Measurements from ENCODE around the gene IPO11.
"Not testable (repeated sequence)": the region's sequence is repeated elsewhere in the genome, so short reads cannot be mapped to it uniquely, and the experiment has no call there.

IPO11 gene

DNA sequence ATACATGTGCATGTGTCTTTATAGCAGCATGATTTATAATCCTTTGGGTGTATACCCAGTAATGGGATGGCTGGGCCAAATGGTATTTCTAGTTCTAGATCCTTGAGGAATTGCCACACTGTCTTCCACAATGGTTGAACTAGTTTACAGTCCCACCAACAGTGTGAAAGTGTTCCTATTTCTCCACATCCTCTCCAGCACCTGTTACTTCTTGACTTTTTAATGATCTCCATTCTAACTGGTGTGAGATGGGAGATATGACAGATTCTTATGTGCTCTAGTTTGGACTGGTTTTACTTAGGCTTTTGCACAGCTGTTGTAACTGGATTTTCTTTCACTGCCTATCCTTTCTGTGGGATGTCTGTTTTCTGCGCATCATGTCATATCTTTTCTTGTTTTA lies 108.2 kb downstream of the IPO11 start:
- DNase-seq: not testable (repeated sequence)

- DNase-seq: peak; percentile 65
These were observed 108.8 kb downstream of the IPO11 start for GRCh38 chr5:62521319-62521718.

DNA sequence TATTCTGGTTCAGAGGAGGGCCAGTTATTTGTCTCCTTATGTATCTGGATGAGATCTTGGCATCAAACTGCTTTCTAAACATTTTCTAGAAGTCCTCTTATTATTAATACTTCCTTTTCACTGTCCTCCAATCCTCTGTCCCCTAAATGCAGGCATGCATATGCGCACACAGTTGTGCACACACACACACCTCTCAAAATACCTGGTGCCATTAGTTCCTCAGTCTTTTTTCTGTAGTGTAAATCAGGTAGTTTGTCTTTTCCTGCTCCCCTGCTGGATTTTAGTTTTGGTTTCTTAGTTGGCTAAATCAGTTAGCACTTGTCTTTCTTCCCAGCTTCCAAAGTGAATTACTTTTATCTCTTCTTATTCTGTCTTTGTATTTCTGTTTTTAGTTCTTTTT lies 110.2 kb downstream of the IPO11 start:
- no peak for DNase-seq

DNA sequence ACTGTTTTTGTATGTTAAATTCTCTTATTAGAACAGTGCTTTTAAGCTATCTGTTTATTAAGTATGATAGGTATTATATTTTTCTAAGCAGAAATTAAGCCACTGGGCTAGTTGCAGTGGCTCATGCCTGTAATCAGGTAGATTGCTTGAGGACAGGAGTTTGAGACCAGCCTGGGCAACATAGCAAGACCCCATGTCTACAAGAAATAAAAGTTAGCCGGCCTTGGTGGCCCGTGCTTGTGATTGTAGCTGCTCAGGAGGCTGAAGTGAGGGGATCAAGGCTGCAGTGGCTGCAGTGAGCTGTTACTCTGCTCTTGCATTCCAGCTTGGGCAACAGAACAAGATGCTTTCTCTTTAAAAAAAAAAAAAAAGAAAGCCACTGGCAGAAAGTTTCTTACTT lies 121.0 kb downstream of the IPO11 start:
- DNase-seq: no peak

- DNase-seq: no peak
These were observed 122.1 kb downstream of the IPO11 start for GRCh38 chr5:62534461-62535236.

DNA sequence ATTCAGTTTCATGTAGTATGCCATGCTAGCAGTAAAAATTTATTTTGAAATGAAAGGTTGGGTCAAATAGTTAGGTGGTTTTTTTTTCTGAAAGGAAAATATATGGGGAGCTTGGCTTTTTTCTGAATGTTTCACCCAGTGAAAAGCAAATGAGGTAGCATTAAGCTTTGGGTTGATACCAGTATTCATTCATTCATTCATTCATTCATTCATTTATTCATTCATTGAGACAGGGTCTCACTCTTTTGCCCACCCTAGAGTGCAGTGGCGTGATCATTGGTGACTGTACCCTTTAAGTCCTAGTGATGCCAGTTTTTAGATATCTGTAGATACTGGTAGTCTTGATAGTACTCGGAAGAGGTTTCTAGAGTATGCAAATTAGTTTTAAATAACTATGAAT lies 123.7 kb downstream of the IPO11 start:
- DNase-seq: no peak

- no peak for DNase-seq
These were observed 124.2 kb downstream of the IPO11 start for GRCh38 chr5:62536783-62537182.

GRCh38 chr5:62538017-62538942 lies 125.7 kb downstream of the IPO11 start:
- peak; percentile 66 for DNase-seq

GRCh38 chr5:62542720-62543119 lies 130.2 kb downstream of the IPO11 start:
- DNase-seq: no peak

DNA sequence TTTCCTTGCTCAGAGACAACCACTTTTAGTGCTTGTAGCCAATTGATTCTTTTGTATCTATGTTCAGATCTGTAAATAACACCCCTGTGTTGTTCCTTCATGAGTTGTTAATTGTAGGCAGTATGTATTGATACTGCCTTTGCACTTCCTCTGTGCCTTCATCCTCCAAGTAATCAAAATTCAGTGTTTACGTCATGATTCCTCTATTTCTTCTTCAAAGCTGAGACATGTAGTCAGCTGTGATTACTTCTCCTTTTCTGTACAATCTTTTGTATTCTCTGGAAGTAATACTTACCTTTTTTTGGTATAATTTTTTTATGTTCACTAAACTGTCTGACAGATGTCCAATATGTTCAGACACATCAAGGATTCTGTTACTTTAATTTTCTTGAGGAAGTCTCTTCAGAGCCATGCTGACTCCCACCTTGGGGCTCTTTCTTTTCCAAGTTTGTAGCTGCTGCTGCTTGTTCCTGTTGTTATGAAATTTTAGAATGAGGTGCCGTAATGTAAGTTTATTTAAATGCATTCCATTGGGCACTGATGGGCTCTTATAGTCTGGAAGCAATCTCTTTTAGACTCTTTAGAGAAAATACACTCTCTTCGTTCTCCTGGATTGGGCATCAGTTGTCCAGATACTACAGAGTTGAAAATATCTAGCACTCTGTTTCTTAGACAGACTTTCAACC lies 135.5 kb downstream of the IPO11 start:
- peak; percentile 54 for DNase-seq

- DNase-seq: no peak
These were observed 137.5 kb downstream of the IPO11 start for GRCh38 chr5:62550103-62550502.

GRCh38 chr5:62555930-62556329 lies 143.4 kb downstream of the IPO11 start:
- DNase-seq: no peak

GRCh38 chr5:62558941-62559340 lies 146.4 kb downstream of the IPO11 start:
- DNase-seq: no peak

DNA sequence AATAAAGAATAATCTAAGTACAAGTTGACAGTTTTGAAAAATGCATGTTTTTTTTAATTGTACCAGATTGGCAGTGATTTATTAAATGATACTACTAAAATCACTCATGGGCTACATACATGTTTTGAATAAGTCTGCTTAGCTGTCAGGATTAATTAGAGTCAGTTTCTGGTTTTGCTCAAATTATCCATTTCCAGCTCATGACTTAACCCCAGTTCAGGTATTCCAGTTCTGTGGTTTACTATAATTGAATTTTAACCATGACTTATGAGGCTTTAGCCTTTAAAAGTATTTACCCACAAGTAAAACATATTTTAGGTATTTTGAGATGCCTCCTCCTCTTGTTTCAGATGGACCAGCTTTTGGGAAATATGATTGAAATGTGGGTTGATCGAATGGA lies 148.2 kb downstream of the IPO11 start:
- DNase-seq: no peak

DNA sequence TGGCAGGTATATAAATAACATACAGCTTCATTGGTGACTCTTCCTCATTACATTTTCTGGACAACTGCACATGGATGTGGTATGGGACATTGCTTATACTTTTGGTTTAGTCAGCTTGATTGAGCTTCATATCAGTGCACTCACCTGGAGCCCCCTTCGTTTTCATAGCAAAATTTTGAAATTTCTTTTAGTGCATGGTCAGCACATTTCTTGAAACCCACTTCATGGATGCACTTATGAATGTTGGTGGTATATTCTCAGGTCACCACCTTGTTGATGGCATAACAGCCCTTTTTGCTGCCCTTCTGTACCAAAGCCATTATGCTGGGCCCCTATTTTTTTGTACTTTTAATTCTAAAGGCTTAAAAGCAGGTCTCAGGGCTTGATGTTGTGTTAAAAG lies 149.3 kb downstream of the IPO11 start:
- DNase-seq: no peak

DNA sequence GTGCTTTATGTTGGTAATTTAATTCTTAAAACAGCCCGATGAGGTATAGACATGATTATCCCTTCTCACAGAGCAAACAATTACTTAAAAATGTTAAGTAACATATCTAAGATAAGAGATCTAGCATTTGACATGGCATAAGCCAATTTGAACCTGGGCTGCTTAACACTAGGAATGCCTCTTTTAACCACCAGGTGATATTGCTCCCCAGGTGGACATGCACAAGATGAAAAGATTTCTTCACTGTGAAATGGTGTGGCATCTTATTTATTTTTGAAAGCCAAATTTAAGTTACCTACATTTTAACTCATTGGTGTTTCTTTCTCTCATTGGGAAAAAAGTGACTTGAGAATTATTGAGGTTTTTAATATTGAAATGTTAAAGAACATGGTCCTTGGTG lies 150.3 kb downstream of the IPO11 start:
- no peak for DNase-seq

DNA sequence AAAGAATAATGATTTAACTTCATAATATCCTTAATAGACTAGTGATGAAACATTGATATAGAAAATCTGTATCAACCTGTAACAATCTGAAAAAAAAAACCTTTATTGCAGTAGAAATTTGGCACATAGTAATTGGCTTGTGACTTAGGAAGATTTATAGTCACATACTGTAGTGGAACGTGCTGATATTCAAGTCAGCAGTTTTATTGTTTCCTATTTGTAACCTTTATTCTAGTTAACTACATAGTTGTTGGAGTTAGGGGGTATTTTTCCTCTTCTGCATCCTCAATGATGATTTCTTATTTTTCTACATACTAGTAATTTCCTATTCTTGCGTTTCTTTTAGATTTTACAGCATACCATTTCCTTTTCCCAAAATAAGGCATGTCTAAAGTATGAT lies 151.5 kb downstream of the IPO11 start:
- no peak for DNase-seq

DNA sequence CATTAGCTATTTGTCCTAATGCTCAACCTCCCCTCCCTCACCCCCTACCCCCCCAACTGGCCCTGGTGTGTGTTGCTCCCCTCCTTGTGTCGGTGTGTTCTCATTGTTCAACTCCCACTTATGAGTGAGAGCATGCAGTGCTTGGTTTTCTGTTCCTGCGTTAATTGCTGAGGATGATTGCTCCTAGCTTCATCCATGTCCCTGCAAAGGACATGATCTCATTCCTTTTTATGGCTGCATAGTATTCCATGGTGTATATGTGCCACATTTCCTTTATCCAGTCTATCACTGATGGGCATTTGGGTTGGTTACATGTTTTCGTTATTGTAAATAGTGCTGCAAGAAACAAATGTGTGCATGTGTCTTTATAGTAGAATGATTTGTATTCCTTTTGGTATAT lies 153.2 kb downstream of the IPO11 start:
- DNase-seq: not testable (repeated sequence)

GRCh38 chr5:62568143-62568542 lies 155.6 kb downstream of the IPO11 start:
- no peak for DNase-seq

DNA sequence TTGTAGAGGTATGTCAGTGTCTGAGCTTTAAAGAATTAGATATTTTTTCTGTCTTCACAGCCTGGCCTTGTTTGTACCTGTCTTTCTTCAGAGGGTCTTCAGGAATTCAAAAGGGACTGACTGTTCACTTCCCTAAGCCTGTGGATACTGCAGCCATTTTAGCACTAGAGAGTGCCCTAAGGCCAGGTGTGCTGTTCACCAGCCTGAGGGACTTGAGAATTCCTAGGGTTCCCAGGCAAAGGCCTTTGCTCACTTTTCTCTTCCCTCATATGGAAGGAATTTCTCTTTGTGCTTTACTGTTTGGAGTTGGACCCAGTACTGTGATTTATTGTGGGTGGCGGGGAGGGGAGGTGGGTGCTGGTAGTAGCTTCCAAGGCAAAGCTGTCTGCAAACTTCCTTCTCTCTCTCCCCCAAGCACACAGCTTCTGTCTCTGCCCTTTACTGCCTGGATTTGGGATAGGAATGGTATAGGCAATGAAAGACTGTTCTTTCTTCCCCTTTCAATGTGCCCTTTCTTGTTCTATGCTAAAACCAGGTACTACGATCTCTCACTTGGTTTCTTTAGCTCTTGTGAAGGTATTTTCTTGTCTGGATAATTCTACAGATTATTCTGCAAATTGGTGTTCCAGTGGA lies 156.4 kb downstream of the IPO11 start:
- no peak for DNase-seq

- no peak for DNase-seq
These were observed 156.9 kb downstream of the IPO11 start for GRCh38 chr5:62569470-62569869.

GRCh38 chr5:62572918-62573514 lies 160.5 kb downstream of the IPO11 start:
- DNase-seq: peak; percentile 23

GRCh38 chr5:62574599-62574998 lies 162.0 kb downstream of the IPO11 start:
- peak; percentile 19 for DNase-seq

Data from suppressor macrophage treated with lipopolysaccharide for 4 hours (primary cell).